GM12878 (cell line): ENCODE measurements around the gene ANKRD53. TPM values are rescaled to one million over a fixed set of nuclear protein-coding genes. Genes with fewer than 3 reads are reported as not detected.

Experiments used
- ATAC-seq: fragments of 200-7000 bp; cut with Tn5 transposase; 3 replicates; pipeline ENCODE4 v1.9.1; 2020; ENCODE audit warnings: mild to moderate bottlenecking, moderate library complexity
- BruUV-seq: library from RNA; stranded (reverse); fragments of 400-500 nt; replicated peaks from 2 replicates; lab custom pipeline; 2021; lab: Mats Ljungman, UMichigan
- CTCF ChIA-PET: fragments of 300-600 bp; sonication (Branson Sonifier 250); formaldehyde crosslinking; extraction: SDS; loops from one replicate; lab custom pipeline; 2021; ENCODE audit warnings: inconsistent platforms; lab: Yijun Ruan, JAX
- POLR2A ChIA-PET: fragments of 350-600 bp; formaldehyde crosslinking; extraction: SDS; loops from one replicate; lab custom pipeline; 2021; ENCODE audit warnings: inconsistent platforms; lab: Charles Lee
- RAD21 ChIA-PET: fragments of 300-600 bp; sonication (Branson Sonifier 250); formaldehyde crosslinking; loops from one replicate; lab custom pipeline; 2023; ENCODE audit warnings: antibody characterized with exemption; ENCODE audit not compliant: unreplicated experiment; lab: Charles Lee
- SMC1A ChIA-PET: fragments of 300-600 bp; sonication (Branson Sonifier 250); formaldehyde crosslinking; loops from one replicate; lab custom pipeline; 2023; ENCODE audit not compliant: unreplicated experiment, uncharacterized antibody; lab: Charles Lee
- DNase-seq: peaks from one replicate; pipeline ENCODE4 v3.0.0-alpha.2; 2011; ENCODE audit warnings: low read depth, low spot score
- FAIRE-seq: peaks from 3 replicates; lab custom pipeline; 2011; peaks lifted over from hg19 to GRCh38; lab: Jason Lieb, UNC
- H2AFZ ChIP-seq: 2 replicates; pipeline ENCODE4 v1.6.0; 2011; ENCODE audit warnings: low read depth, low read length, control low read depth; ENCODE audit not compliant: control insufficient read depth
- H3K27ac ChIP-seq: 2 replicates; pipeline ENCODE4 v1.5.1; 2011; ENCODE audit warnings: control low read depth; ENCODE audit not compliant: control insufficient read depth, insufficient read depth
- H3K27me3 ChIP-seq, 2 experiments: replicated peaks in 1 of 2; 2 replicates each; pipeline versions ENCODE4 v1.6.0 to v1.6.1; 2011; ENCODE audit warnings: low read length in 1 of 2; ENCODE audit not compliant: control insufficient read depth in 2 of 2, insufficient read depth in 2 of 2
- H3K36me3 ChIP-seq, 2 experiments: 2 replicates each; pipeline ENCODE4 v1.5.1; 2011; ENCODE audit warnings: low read length in 1 of 2; ENCODE audit not compliant: control insufficient read depth in 2 of 2, insufficient read depth in 2 of 2
- H3K4me1 ChIP-seq: 2 replicates; pipeline ENCODE4 v1.6.1; 2011; ENCODE audit warnings: mild to moderate bottlenecking, low read length, moderate library complexity, mixed read lengths; ENCODE audit not compliant: control insufficient read depth, insufficient read depth
- H3K4me2 ChIP-seq: 2 replicates; pipeline ENCODE4 v1.6.0; 2011; ENCODE audit warnings: control low read depth; ENCODE audit not compliant: control insufficient read depth, insufficient read depth
- H3K4me3 ChIP-seq: fragments of 200-600 bp; sonication (generic); 2 replicates; pipeline ENCODE4 v1.5.1; 2016
- H3K79me2 ChIP-seq: 2 replicates; pipeline ENCODE4 v1.6.0; 2011; ENCODE audit warnings: low read length; ENCODE audit not compliant: control insufficient read depth, insufficient read depth
- H3K9ac ChIP-seq: 2 replicates; pipeline ENCODE4 v1.8.0; 2011; ENCODE audit warnings: low read length, control low read depth, mixed read lengths; ENCODE audit not compliant: control insufficient read depth, insufficient read depth
- H3K9me3 ChIP-seq: replicated peaks from 3 replicates; pipeline ENCODE4 v1.5.1; 2011; ENCODE audit warnings: mild to moderate bottlenecking, low read length; ENCODE audit not compliant: control insufficient read depth, insufficient read depth
- H4K20me1 ChIP-seq: 2 replicates; pipeline ENCODE4 v1.6.0; 2011; ENCODE audit not compliant: control insufficient read depth, insufficient read depth
- BACH1 ChIP-seq: fragments of 450-650 bp; IDR thresholded peaks from 2 replicates; pipeline ENCODE4 v1.6.1; 2017; ENCODE audit warnings: mild to moderate bottlenecking, borderline replicate concordance
- ESRRA ChIP-seq: IDR thresholded peaks from 2 replicates; pipeline ENCODE4 v1.6.1; 2012; ENCODE audit warnings: mild to moderate bottlenecking, low read length, improper control_type of control experiment
- ETV6 ChIP-seq, 2 experiments: fragments of 450-650 bp in 1 of 2; IDR thresholded peaks in 1 of 2; conservative IDR thresholded peaks in 1 of 2; 2 replicates each; pipeline ENCODE4 v1.6.1; 2014; ENCODE audit warnings: antibody characterized with exemption in 1 of 2, borderline replicate concordance in 1 of 2, low read depth in 1 of 2, mild to moderate bottlenecking in 1 of 2, moderate library complexity in 1 of 2
- KAT2A ChIP-seq: conservative IDR thresholded peaks from 2 replicates; pipeline ENCODE4 v1.6.1; 2011; ENCODE audit warnings: low read depth, low read length; ENCODE audit not compliant: control insufficient read depth
- KDM1A ChIP-seq: fragments of 200-600 bp; sonication (generic); IDR thresholded peaks from 2 replicates; pipeline ENCODE4 v1.6.1; 2016; ENCODE audit warnings: borderline replicate concordance
- NRF1 ChIP-seq: conservative IDR thresholded peaks from 2 replicates; pipeline ENCODE4 v1.6.1; 2011; ENCODE audit warnings: mild to moderate bottlenecking, low read depth, low read length, improper control_type of control experiment
- RAD21 ChIP-seq: IDR thresholded peaks from 2 replicates; pipeline ENCODE4 v1.6.1; 2011; ENCODE audit warnings: mild to moderate bottlenecking, low read depth, low read length, moderate library complexity; ENCODE audit not compliant: insufficient read depth
- RB1 ChIP-seq: fragments of 450-650 bp; formaldehyde crosslinking; IDR thresholded peaks from 2 replicates; pipeline ENCODE4 v1.6.1; 2017; ENCODE audit warnings: mild to moderate bottlenecking, borderline replicate concordance
- REST ChIP-seq: IDR thresholded peaks from 2 replicates; pipeline ENCODE4 v1.6.1; 2012; ENCODE audit warnings: mild to moderate bottlenecking, low read depth, low read length
- SMAD5 ChIP-seq: IDR thresholded peaks from 2 replicates; pipeline ENCODE4 v1.6.1; 2016; ENCODE audit warnings: antibody characterized with exemption, low read depth
- SMC3 ChIP-seq: IDR thresholded peaks from 2 replicates; pipeline ENCODE4 v1.6.1; 2011; ENCODE audit warnings: low read length, improper control_type of control experiment, borderline replicate concordance
- ZNF24 ChIP-seq: fragments of 450-650 bp; IDR thresholded peaks from 2 replicates; pipeline ENCODE4 v1.6.1; 2017; ENCODE audit warnings: antibody characterized with exemption, mild to moderate bottlenecking
- ZNF274 ChIP-seq: IDR thresholded peaks from one replicate; pipeline ENCODE4 v1.8.0; 2011; ENCODE audit not compliant: insufficient read length, insufficient read depth
- ZZZ3 ChIP-seq: IDR thresholded peaks from 2 replicates; pipeline ENCODE4 v1.6.1; 2011; ENCODE audit warnings: low read depth; ENCODE audit not compliant: control insufficient read depth, insufficient read length
- WGBS: methylation state at CpG from one replicate; pipeline ENCODE4 v1.1.6; 2016; ENCODE audit warnings: low lambda C conversion rate; ENCODE audit not compliant: insufficient replicate concordance, insufficient coverage; ENCODE audit errors: missing lambda C conversion rate; 5-methylcytosine and 5-hydroxymethylcytosine counted together
- in situ Hi-C: fragments of 300-500 bp; cut with MboI; formaldehyde crosslinking; loops from 9 replicates; pipeline ENCODE4 v1.14.3; 2018; ENCODE audit warnings: mixed read lengths
- intact Hi-C: fragments of 100-400 bp; cut with micrococcal nuclease; formaldehyde crosslinking; loops from one replicate; pipeline ENCODE4 v1.14.2; 2022; ENCODE audit not compliant: unreplicated experiment
- polyA plus RNA-seq, 11 experiments: library from polyadenylated mRNA; depleted of rRNA in 4 of 11; unstranded in 6 of 11; stranded (reverse) in 5 of 11; fragments of >200 nt; fragmentation: Nextera tagmentation in 4 of 11; fragmentation: Illumina TruSeq in 1 of 11; extraction: Ambion mirVana in 4 of 11; extraction: Trizol in 1 of 11; gene quantifications; 1 replicate in 1 of 11; 2 replicates in 10 of 11; pipeline versions ENCODE4 v1.2.1 to v1.2.3, GENCODE V29; 2011 to 2016; ENCODE audit warnings: inconsistent platforms in 2 of 11, missing spikeins in 2 of 11, low read depth in 1 of 11
- total RNA-seq, 4 experiments: library from RNA; depleted of rRNA in 3 of 4; stranded (reverse); fragments of >200 nt in 3 of 4; fragmentation: Illumina TruSeq in 1 of 4; extraction: Trizol in 1 of 4; gene quantifications; 2 replicates each; pipeline versions ENCODE4 v1.2.1 to v1.2.3, GENCODE V29; 2013 to 2021
- TF ChIP-seq, protein P1 (sequence below): IDR thresholded peaks from 2 replicates; pipeline ENCODE4 v1.6.1; 2011; ENCODE audit warnings: low read depth, low read length, improper control_type of control experiment, borderline replicate concordance
- TF ChIP-seq, protein P2 (sequence below): IDR thresholded peaks from 2 replicates; pipeline ENCODE4 v1.6.1; 2011; ENCODE audit warnings: low read depth, mild to moderate bottlenecking, low read length, moderate library complexity, borderline replicate concordance; ENCODE audit errors: extremely low read depth
- TF ChIP-seq, protein P3 (sequence below), 3 experiments: IDR thresholded peaks in 2 of 3; conservative IDR thresholded peaks in 1 of 3; 2 replicates each; pipeline ENCODE4 v1.5.1; 2011; ENCODE audit warnings: low read depth in 3 of 3, low read length in 3 of 3, mild to moderate bottlenecking in 3 of 3, control low read depth in 2 of 3, moderate library complexity in 2 of 3, inconsistent platforms in 1 of 3, mixed read lengths in 1 of 3; ENCODE audit not compliant: control insufficient read depth in 2 of 3, insufficient read depth in 1 of 3; ENCODE audit errors: extremely low read depth in 1 of 3

ANKRD53 gene
- total and polyA plus RNA-seq, 10 of the 15 experiments (the other 5 are each of a cell fraction or from before 2014, with no cell fraction given): 0.04 TPM; not detected in 8

- Histone ChIP-seq H2AFZ (no peak overlapping the region), H3K4me3 (no peak overlapping the region), H3K9me3 (no peaks in the 10 kb centered on the region), H3K4me2 (no peak overlapping the region), H3K79me2 (no peaks in the 10 kb centered on the region), H3K4me1 (no peaks in the 10 kb centered on the region; the same call in 1 of the 2 replicates), H3K27ac (no peak overlapping the region), H3K27me3 (no peaks in the 10 kb centered on the region), H3K36me3 (no peaks in the 10 kb centered on the region), H4K20me1 (no peaks in the 10 kb centered on the region), H3K9ac (no peak overlapping the region)
- ChIA-PET SMC1A (interaction anchor here (1.0 to 1.5 kb wide), 6 partner anchors 31 to 643 kb away, joined by 3 to 6 read pairs (median 4); no protein-coding TSS in a partner anchor), CTCF (interaction anchor here (0.7 to 5.3 kb wide), 12 partner anchors 12 to 643 kb away, joined by 3 to 94 read pairs (median 8); partner anchors contain the start of gene ATP6V1B1), POLR2A (no interaction called here), RAD21 (no interaction called here)
- ATAC-seq (peak; percentile 56), DNase-seq (no peak), FAIRE-seq (peak; percentile 44)
- intact Hi-C loops: loop anchor here (1.0 to 10.0 kb wide), 3 partner anchors 76 to 642 kb away; partner anchors contain the start of gene FAM136A
- no TSS peak for BruUV-seq
- in situ Hi-C loops: loop anchor here (5.0 to 10.0 kb wide), 2 partner anchors 80 to 642 kb away; partner anchors contain the start of gene FAM136A
- WGBS: 21% methylated on average over 8 of the region's 8 CpGs
- TF ChIP-seq, protein P1, sequence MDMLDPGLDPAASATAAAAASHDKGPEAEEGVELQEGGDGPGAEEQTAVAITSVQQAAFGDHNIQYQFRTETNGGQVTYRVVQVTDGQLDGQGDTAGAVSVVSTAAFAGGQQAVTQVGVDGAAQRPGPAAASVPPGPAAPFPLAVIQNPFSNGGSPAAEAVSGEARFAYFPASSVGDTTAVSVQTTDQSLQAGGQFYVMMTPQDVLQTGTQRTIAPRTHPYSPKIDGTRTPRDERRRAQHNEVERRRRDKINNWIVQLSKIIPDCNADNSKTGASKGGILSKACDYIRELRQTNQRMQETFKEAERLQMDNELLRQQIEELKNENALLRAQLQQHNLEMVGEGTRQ: no peak
- TF ChIP-seq ESRRA: no peak
- TF ChIP-seq BACH1: no peak
- TF ChIP-seq ZZZ3: no peak
- TF ChIP-seq ZNF24: no peak
- no peak for TF ChIP-seq ETV6 (conservative IDR thresholded peaks at IDR 0.05 in 1 of 2, IDR thresholded peaks at IDR 0.05 in 1 of 2; ENCODE audit: borderline replicate concordance in 1 of 2, low read depth in 1 of 2)
- TF ChIP-seq, protein P2, sequence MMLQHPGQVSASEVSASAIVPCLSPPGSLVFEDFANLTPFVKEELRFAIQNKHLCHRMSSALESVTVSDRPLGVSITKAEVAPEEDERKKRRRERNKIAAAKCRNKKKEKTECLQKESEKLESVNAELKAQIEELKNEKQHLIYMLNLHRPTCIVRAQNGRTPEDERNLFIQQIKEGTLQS: no peak
- TF ChIP-seq KAT2A: no peak
- TF ChIP-seq RB1: no peak
- TF ChIP-seq REST: no peak
- peak; percentile 55 for TF ChIP-seq SMC3
- TF ChIP-seq, protein P3, sequence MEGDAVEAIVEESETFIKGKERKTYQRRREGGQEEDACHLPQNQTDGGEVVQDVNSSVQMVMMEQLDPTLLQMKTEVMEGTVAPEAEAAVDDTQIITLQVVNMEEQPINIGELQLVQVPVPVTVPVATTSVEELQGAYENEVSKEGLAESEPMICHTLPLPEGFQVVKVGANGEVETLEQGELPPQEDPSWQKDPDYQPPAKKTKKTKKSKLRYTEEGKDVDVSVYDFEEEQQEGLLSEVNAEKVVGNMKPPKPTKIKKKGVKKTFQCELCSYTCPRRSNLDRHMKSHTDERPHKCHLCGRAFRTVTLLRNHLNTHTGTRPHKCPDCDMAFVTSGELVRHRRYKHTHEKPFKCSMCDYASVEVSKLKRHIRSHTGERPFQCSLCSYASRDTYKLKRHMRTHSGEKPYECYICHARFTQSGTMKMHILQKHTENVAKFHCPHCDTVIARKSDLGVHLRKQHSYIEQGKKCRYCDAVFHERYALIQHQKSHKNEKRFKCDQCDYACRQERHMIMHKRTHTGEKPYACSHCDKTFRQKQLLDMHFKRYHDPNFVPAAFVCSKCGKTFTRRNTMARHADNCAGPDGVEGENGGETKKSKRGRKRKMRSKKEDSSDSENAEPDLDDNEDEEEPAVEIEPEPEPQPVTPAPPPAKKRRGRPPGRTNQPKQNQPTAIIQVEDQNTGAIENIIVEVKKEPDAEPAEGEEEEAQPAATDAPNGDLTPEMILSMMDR (IDR thresholded peaks at IDR 0.05 in 2 of 3, conservative IDR thresholded peaks at IDR 0.05 in 1 of 3; ENCODE audit: control insufficient read depth in 2 of 3, extremely low read depth in 1 of 3, insufficient read depth in 1 of 3, low read depth in 3 of 3, low read length in 3 of 3): peak; percentile 73 to 86 (median 80)
- TF ChIP-seq NRF1: no peak
- TF ChIP-seq ZNF274: no peak
- no peak for TF ChIP-seq KDM1A
- no peak for TF ChIP-seq SMAD5
- peak; percentile 57 for TF ChIP-seq RAD21
Measured at GRCh38 chr2:70946832-70947442, 31.5 kb upstream of the ANKRD53 start.
